ENCODE results near the gene LDLRAD4.

- TF ChIP-seq POLR2A (IDR thresholded peaks at IDR 0.05; ENCODE audit: low read depth, low read length) (no peak), PAX5 (IDR thresholded peaks at IDR 0.05; ENCODE audit: insufficient read depth, low read length, severe bottlenecking) (no peak), POLR2AphosphoS5 (IDR thresholded peaks at IDR 0.05; ENCODE audit: low read depth, low read length) (no peak)
These were observed 242.9 kb downstream of the LDLRAD4 start for GRCh38 chr18:13461469-13461868.

Measured in GM12891 (cell line).